Skeletal muscle satellite cell (primary cell): Measurements from ENCODE around the gene PTPRG.

ENCODE experiments used
- H3K27me3 ChIP-seq: 2 replicates; pipeline ENCODE4 v1.7.0; 2013; ENCODE audit warnings: low read length; ENCODE audit not compliant: control insufficient read depth, insufficient read depth
- H3K36me3 ChIP-seq: 2 replicates; pipeline ENCODE4 v1.7.0; 2013; ENCODE audit warnings: mild to moderate bottlenecking, control low read depth, low read length; ENCODE audit not compliant: insufficient read depth
- H3K4me1 ChIP-seq: 2 replicates; pipeline ENCODE4 v1.7.0; 2013; ENCODE audit warnings: low read length; ENCODE audit not compliant: control insufficient read depth, insufficient read depth
- H3K4me2 ChIP-seq: 2 replicates; pipeline ENCODE4 v1.7.0; 2013; ENCODE audit warnings: mild to moderate bottlenecking, low read length
- H3K4me3 ChIP-seq: 2 replicates; pipeline ENCODE4 v1.7.0; 2013; ENCODE audit warnings: low read length
- H3K9ac ChIP-seq: 2 replicates; pipeline ENCODE4 v1.7.0; 2013; ENCODE audit warnings: mild to moderate bottlenecking, low read depth, low read length, moderate library complexity
- H3K9me3 ChIP-seq: replicated peaks from 2 replicates; pipeline ENCODE4 v1.7.0; 2013; ENCODE audit warnings: mild to moderate bottlenecking, control low read depth, low read length

PTPRG gene

DNA sequence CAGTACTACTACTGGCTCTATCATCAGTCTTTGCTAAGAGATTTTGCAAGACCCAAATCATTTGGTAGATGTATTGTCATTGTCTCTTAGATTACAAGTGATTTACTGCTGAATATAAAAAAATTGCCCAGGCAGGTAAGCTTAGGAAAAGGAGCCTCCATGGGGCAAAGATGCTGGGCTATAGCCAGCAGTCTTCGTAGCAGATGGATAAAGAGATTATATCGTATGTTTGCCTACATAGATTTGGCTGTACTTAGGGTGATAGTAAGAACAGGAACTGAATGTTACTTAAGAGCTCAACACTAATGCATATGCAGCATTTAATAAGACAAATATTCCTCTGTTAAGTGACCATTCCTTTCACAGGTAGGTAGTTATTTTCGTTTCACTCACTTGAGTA, 48.9 kb downstream of the PTPRG start:
- no peak overlapping the region for H3K9ac ChIP-seq
- no peak overlapping the region for H3K4me3 ChIP-seq
- no peaks in the 10 kb centered on the region for H3K9me3 ChIP-seq
- H3K4me2 ChIP-seq: no peak overlapping the region
- H3K36me3 ChIP-seq: no peaks in the 10 kb centered on the region
- H3K4me1 ChIP-seq: peaks cover 10% of the 10 kb centered on the region
- H3K27me3 ChIP-seq: no peaks in the 10 kb centered on the region

DNA sequence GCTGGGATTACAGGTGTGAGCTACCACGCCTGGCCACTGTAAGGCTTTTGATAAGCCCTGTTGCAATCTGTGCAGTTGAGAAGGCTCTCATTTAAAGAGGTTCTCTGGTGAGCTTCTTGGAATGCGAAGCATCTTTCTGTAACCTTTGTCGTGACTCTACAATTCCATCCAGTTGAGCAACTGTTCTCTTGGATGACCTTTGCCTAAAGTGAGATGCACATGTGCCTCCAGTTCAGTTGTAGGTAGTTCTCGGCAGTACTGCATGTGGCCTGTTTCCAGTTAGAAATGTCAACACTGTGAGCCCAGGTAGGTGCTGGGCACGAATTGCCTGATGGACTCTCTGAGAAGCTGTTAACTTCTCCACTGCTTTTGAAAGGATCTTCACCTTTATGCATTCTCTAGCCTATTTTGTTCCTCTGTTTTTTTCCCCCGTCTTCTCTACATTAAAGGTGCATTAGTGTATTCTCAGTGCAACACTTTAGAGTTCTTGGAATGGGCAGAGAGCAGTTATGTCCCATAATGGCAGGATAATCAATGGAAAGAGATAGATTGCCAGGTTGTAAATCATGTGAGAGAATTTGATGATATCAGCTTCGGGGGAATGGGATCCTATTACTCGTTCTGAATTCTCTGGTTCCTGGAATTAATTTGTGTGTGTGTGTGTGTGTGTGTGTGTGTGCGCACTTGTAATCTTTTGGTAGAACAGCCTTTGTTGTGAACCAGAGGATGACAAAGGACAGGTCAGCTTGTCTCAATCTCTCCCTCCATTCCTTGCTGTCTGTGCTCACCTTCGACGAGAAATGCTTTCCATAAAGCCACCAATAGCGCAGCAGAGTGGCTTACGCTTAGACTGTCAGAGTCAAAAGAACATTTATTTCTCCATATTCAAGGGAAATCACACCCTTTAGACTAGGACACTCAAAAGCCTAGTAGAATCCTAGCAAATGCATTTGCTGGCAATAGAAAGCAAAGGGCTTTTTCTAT, 51.1 kb downstream of the PTPRG start:
- Histone ChIP-seq H3K36me3 (no peaks in the 10 kb centered on the region), H3K4me2 (no peak overlapping the region), H3K9ac (no peak overlapping the region), H3K27me3 (no peaks in the 10 kb centered on the region), H3K9me3 (no peaks in the 10 kb centered on the region), H3K4me1 (peaks cover 17% of the 10 kb centered on the region), H3K4me3 (no peak overlapping the region)

DNA sequence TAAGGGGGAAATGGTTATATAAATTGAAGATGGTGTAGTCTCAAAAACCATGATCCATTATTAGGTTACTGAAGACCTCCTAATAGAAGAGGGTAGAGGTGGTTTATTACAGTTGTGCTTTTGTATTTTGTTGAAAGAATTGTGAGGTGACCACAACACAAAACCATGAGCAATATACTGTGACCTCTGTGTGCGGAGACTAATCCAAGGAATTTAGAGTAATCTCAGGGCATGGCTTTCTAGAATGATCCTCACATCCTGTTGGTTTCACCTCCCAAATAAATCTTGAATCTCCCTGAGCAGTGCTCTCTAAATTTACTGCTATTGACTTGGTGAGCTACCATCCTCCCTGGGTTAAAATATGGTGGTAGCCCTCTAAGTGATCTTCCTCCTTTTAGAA, 52.3 kb downstream of the PTPRG start:
- Histone ChIP-seq H3K36me3 (no peaks in the 10 kb centered on the region), H3K4me1 (peaks cover 18% of the 10 kb centered on the region)

DNA sequence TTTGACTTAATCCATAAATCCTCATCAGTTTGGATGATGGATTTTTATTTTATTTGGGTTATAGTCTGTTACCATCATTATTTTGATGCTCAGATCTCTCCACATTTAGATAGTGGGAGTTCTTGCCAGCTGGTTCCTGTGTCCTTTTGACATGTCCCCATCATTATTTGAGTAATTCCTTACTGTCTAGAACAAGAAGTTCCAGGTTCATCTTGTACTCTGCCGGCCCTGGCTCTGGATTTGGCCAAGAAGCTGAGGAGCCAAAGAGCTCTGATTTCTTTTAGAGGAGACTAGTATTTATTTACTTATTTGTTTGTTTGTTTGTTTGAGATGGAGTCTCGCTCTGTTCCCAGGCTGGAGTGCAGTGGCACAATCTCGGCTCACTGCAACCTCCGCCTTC, 54.3 kb downstream of the PTPRG start:
- Histone ChIP-seq H3K27me3 (no peaks in the 10 kb centered on the region), H3K4me1 (peaks cover 18% of the 10 kb centered on the region), H3K4me3 (no peak overlapping the region), H3K9ac (no peak overlapping the region), H3K9me3 (no peaks in the 10 kb centered on the region), H3K4me2 (no peak overlapping the region), H3K36me3 (no peaks in the 10 kb centered on the region)

More for the DNA sequence above, 52.3 kb downstream of the PTPRG start:
- H3K4me2 ChIP-seq: no peak overlapping the region
- H3K9ac ChIP-seq: no peak overlapping the region
- no peaks in the 10 kb centered on the region for H3K27me3 ChIP-seq
- no peak overlapping the region for H3K4me3 ChIP-seq
- no peaks in the 10 kb centered on the region for H3K9me3 ChIP-seq

DNA sequence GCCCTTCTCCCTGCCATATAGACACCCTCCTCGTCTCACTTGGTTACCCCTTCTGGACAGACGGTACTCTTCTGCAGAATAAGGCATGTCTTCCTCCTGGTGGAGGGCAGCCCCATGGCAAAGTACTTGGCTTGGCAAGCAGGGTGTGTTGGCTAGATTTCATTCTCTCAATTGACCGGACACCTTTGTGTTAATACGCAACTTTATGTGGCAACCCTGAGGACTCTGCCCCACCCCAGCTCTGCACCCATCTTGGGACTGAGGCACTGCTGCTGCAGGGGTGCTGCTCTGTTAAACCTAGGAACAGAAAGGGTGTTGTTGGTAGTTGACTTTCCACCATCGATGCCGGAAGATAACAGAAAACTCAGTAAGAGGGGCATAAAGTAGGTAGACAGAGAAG, 55.2 kb downstream of the PTPRG start:
- Histone ChIP-seq H3K4me1 (peaks cover 18% of the 10 kb centered on the region), H3K4me2 (no peak overlapping the region), H3K4me3 (no peak overlapping the region), H3K27me3 (no peaks in the 10 kb centered on the region), H3K9me3 (no peaks in the 10 kb centered on the region), H3K36me3 (no peaks in the 10 kb centered on the region), H3K9ac (no peak overlapping the region)

DNA sequence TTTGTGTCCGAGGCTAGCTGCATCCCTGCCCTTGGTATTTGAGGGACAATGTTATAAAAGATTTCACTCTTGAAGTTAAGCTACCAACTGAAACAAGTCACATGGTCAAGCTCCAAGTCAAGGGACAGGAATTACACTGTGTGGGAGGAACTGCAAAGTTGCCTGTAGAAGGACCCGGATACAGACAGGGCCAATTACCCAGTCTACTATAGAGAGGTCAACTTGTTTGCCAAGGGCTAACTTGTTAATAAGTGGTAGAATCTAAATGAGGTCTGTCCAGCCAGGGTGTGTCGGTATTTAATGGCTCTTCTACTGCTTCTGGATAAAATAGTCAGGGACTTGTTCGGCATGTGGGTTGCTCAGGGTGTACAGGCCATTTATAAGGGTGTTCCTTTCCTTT, 55.7 kb downstream of the PTPRG start:
- H3K4me2 ChIP-seq: no peak overlapping the region
- H3K27me3 ChIP-seq: no peaks in the 10 kb centered on the region
- H3K4me1 ChIP-seq: peaks cover 15% of the 10 kb centered on the region
- no peaks in the 10 kb centered on the region for H3K36me3 ChIP-seq
- H3K9ac ChIP-seq: no peak overlapping the region
- no peak overlapping the region for H3K4me3 ChIP-seq
- H3K9me3 ChIP-seq: no peaks in the 10 kb centered on the region

DNA sequence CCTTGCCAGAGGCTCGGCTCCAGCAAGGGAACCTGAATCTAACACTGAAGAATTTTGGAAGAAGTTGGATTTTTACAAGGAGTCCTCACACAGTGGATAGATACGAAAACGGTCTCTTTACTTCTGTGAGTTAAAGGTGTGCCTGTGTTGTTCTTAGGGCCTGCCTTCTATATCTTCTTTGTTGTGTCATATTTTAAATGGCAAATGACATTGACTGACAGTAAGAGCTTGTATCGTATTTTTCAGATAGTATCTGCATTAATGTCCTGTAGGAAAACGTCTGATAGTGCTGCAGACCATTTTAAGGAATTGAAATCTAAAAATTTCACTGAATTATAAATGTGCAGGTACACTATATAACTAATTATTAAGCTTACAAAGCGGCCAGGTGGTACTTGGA, 56.3 kb downstream of the PTPRG start:
- Histone ChIP-seq H3K9ac (no peak overlapping the region), H3K36me3 (no peaks in the 10 kb centered on the region), H3K4me2 (no peak overlapping the region), H3K4me3 (no peak overlapping the region), H3K27me3 (no peaks in the 10 kb centered on the region), H3K9me3 (no peaks in the 10 kb centered on the region), H3K4me1 (peaks cover 10% of the 10 kb centered on the region)

DNA sequence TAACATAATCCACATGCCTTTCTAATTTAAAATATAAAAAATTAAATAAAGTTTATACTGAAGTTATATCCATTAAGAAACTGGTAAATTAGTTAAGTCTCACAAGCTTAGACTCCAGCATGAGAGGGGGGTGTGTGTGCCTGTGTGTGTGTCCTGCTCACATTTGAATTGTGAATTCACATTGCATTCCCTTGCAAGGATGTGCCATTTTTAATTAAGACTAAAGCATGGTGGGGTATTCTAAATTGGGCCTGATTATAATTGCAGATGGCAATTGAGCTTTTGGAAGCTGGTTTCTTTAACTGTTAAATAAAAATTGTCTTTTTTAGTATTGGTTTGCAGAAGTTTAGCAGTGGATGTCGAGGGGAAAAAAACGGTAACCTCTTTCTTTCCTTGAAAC, 56.9 kb downstream of the PTPRG start:
- Histone ChIP-seq H3K36me3 (no peaks in the 10 kb centered on the region), H3K4me2 (no peak overlapping the region), H3K9ac (no peak overlapping the region), H3K9me3 (no peaks in the 10 kb centered on the region), H3K4me3 (no peak overlapping the region), H3K4me1 (peaks cover 10% of the 10 kb centered on the region), H3K27me3 (no peaks in the 10 kb centered on the region)

DNA sequence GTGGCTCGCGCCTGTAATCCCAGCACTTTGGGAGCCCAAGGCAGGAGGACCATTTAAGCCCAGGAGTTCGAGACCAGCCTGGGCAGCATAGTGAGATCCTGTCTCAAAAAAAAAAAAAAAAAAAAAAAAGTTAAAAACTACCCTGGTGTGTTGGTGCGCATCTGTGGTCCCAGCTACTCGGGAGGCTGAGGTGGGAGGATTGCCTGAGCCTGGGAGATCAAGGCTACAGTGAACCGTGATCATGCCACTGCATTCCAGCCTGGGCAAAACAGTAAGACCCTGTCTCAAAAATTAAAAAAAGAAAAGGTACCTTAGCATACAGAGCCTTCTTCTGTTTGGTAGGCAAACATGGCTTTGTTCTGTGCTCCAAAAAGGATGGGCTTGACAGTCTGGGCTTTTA, 57.5 kb downstream of the PTPRG start:
- Histone ChIP-seq H3K9me3 (no peaks in the 10 kb centered on the region), H3K4me2 (no peak overlapping the region), H3K4me1 (peaks cover 10% of the 10 kb centered on the region), H3K27me3 (no peaks in the 10 kb centered on the region), H3K36me3 (no peaks in the 10 kb centered on the region), H3K4me3 (no peak overlapping the region), H3K9ac (no peak overlapping the region)

DNA sequence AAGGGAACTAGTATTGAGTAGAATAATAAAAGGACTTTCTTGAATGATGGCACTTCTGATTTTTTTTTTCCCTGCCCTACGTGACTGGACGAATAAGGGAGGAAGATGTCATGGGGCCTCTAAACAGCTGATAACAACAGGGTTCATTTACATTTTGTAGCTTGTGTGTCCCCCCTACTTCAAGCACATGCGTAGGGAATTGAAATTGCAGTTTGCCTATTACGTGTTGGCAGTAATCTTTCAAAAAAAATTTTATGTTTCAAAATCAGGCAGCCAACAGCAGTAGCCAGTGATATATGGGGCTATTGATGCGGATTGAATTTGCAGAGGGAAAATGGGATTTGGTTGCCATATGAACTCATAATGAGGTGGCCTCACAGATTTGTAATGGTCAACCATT, 58.7 kb downstream of the PTPRG start:
- Histone ChIP-seq H3K27me3 (no peaks in the 10 kb centered on the region), H3K9ac (no peak overlapping the region), H3K36me3 (no peaks in the 10 kb centered on the region), H3K4me3 (no peak overlapping the region), H3K4me1 (peaks cover 10% of the 10 kb centered on the region), H3K9me3 (no peaks in the 10 kb centered on the region), H3K4me2 (no peak overlapping the region)

DNA sequence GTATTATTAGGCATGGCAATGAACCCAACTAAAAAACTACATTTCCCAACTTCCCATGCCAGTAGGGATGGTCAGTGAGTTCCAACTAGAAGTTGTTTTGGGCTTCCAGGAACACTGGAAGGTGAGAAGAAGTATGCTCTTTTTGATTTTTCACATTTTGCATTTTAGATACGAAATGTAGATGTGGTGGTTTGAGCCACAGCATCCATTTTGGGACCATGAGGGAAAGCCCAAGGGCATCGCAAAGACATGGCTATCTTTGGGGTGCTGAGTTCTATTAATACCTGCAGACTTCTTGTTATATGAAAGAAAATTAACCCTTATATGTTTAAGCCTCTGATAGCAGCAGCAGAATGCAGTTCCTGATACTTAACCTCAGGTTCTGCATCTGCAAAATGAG, 62.9 kb downstream of the PTPRG start:
- H3K36me3 ChIP-seq: no peaks in the 10 kb centered on the region
- no peak overlapping the region for H3K9ac ChIP-seq
- H3K9me3 ChIP-seq: no peaks in the 10 kb centered on the region
- H3K4me1 ChIP-seq: peaks cover 17% of the 10 kb centered on the region
- H3K27me3 ChIP-seq: no peaks in the 10 kb centered on the region
- H3K4me2 ChIP-seq: no peak overlapping the region
- no peak overlapping the region for H3K4me3 ChIP-seq

DNA sequence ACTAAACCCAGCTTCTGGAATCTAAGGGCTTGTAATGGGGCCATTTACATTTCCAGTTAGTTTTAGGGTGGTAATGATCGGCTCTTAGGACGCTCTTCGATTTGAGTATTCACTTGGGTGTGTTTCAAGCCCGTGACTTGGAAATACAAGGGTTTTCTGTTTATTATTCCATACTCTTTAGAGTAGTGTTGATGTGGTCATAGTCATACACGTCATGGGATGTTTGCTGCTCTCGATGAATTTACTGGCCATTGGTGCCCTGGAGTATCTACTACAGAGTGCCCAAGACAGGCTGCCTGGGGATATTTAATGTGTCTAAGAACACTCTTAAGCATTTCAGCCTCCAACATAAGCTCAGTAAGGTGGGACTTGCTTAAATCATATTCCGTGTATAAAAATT, 64.1 kb downstream of the PTPRG start:
- Histone ChIP-seq H3K9ac (no peak overlapping the region), H3K27me3 (no peaks in the 10 kb centered on the region), H3K4me3 (no peak overlapping the region), H3K4me1 (peaks cover 28% of the 10 kb centered on the region), H3K9me3 (no peaks in the 10 kb centered on the region), H3K36me3 (no peaks in the 10 kb centered on the region), H3K4me2 (no peak overlapping the region)
